Cardiac muscle cell (in vitro differentiated cells and primary cell): Measurements from ENCODE around the gene NUDT14. TPM values are rescaled to one million over a fixed set of nuclear protein-coding genes. Genes with fewer than 3 reads are reported as not detected.

Source experiments
- DNase-seq, 2 donors: peaks; one replicate each; pipeline versions ENCODE4 v3.0.0 to v3.0.0-alpha.2; 2010 to 2017; ENCODE audit warnings: low read depth in 1 of 2, low spot score in 1 of 2
- H3K27ac ChIP-seq: fragments of 200-600 bp; sonication (generic); 2 replicates; pipeline ENCODE4 v1.5.1; 2016
- H3K27me3 ChIP-seq: fragments of 200-600 bp; sonication (generic); 2 replicates; pipeline ENCODE4 v1.6.0; 2016; ENCODE audit warnings: control low read depth
- H3K36me3 ChIP-seq: fragments of 200-600 bp; sonication (generic); 2 replicates; pipeline ENCODE4 v1.5.1; 2016; ENCODE audit warnings: control low read depth
- H3K4me1 ChIP-seq: fragments of 200-600 bp; sonication (generic); 2 replicates; pipeline ENCODE4 v1.8.1; 2017; ENCODE audit warnings: low read depth, mild to moderate bottlenecking, mixed run types
- H3K4me3 ChIP-seq: fragments of 200-600 bp; sonication (generic); 2 replicates; pipeline ENCODE4 v1.5.1; 2016; ENCODE audit warnings: mild to moderate bottlenecking
- H3K9me3 ChIP-seq: fragments of 200-600 bp; sonication (generic); 2 replicates; pipeline ENCODE4 v1.5.1; 2017; ENCODE audit warnings: low read depth, mild to moderate bottlenecking, control low read depth
- polyA plus RNA-seq: library from polyadenylated mRNA; unstranded; fragments of >200 nt; fragmentation: Nextera tagmentation; extraction: Ambion mirVana; gene quantifications from 2 replicates; pipeline ENCODE4 v1.2.1, GENCODE V29; 2016
- total RNA-seq: library from RNA; depleted of rRNA; stranded (reverse); fragments of >200 nt; gene quantifications from 2 replicates; pipeline ENCODE4 v1.2.3, GENCODE V29; 2016
- TF ChIP-seq, protein P1 (sequence below): IDR thresholded peaks from 2 replicates; pipeline ENCODE4 v1.5.1; 2012; ENCODE audit warnings: low read depth, mild to moderate bottlenecking, low read length

NUDT14 gene
- total and polyA plus RNA-seq, 2 experiments from 2014 or later = 41.3 to 64.3 TPM

GRCh38 chr14:105150368-105151083 is 30.6 kb downstream of the NUDT14 start:
- Histone ChIP-seq H3K4me3 (no peak overlapping the region), H3K36me3 (no peaks in the 10 kb centered on the region), H3K4me1 (peaks cover 9% of the 10 kb centered on the region), H3K9me3 (no peaks in the 10 kb centered on the region), H3K27ac (no peak overlapping the region), H3K27me3 (no peaks in the 10 kb centered on the region)
- DNase-seq = no peak
- TF ChIP-seq, protein P1, sequence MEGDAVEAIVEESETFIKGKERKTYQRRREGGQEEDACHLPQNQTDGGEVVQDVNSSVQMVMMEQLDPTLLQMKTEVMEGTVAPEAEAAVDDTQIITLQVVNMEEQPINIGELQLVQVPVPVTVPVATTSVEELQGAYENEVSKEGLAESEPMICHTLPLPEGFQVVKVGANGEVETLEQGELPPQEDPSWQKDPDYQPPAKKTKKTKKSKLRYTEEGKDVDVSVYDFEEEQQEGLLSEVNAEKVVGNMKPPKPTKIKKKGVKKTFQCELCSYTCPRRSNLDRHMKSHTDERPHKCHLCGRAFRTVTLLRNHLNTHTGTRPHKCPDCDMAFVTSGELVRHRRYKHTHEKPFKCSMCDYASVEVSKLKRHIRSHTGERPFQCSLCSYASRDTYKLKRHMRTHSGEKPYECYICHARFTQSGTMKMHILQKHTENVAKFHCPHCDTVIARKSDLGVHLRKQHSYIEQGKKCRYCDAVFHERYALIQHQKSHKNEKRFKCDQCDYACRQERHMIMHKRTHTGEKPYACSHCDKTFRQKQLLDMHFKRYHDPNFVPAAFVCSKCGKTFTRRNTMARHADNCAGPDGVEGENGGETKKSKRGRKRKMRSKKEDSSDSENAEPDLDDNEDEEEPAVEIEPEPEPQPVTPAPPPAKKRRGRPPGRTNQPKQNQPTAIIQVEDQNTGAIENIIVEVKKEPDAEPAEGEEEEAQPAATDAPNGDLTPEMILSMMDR = no peak

DNA sequence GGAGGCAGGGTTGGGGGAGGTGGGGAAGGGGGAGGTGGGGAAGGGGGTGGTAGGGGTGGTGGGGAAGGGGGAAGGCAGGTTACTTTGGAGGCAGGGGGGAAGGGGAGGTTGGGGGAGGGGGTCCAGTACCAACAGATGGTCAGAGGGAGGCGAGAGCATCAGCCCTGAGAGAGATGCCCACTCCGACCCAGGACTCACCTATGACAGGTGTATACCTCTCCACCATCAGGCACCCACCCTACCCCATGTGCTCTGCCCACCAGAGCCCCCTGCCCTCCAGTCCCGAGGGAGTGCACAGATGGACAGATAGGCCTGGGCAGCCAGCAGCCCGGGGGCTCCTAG is 31.1 kb downstream of the NUDT14 start:
- no peak overlapping the region for H3K4me3 ChIP-seq
- no peaks in the 10 kb centered on the region for H3K9me3 ChIP-seq
- no peaks in the 10 kb centered on the region for H3K36me3 ChIP-seq
- peaks cover 9% of the 10 kb centered on the region for H3K4me1 ChIP-seq
- no peaks in the 10 kb centered on the region for H3K27me3 ChIP-seq
- no peak for DNase-seq
- H3K27ac ChIP-seq = no peak overlapping the region
- TF ChIP-seq, protein P1 = no peak

- Histone ChIP-seq H3K27ac (no peak overlapping the region), H3K27me3 (no peaks in the 10 kb centered on the region), H3K9me3 (no peaks in the 10 kb centered on the region), H3K4me3 (no peak overlapping the region), H3K4me1 (peaks cover 9% of the 10 kb centered on the region), H3K36me3 (no peaks in the 10 kb centered on the region)
- TF ChIP-seq, protein P1 = no peak
- no peak for DNase-seq
Measured at GRCh38 chr14:105149146-105149781, 31.8 kb downstream of the NUDT14 start.

GRCh38 chr14:105148604-105149145 is 32.4 kb downstream of the NUDT14 start:
- no peaks in the 10 kb centered on the region for H3K27me3 ChIP-seq
- H3K4me3 ChIP-seq = no peak overlapping the region
- H3K36me3 ChIP-seq = no peaks in the 10 kb centered on the region
- TF ChIP-seq, protein P1 = no peak
- no peak for DNase-seq
- H3K27ac ChIP-seq = no peak overlapping the region
- peaks cover 9% of the 10 kb centered on the region for H3K4me1 ChIP-seq
- H3K9me3 ChIP-seq = no peaks in the 10 kb centered on the region

DNA sequence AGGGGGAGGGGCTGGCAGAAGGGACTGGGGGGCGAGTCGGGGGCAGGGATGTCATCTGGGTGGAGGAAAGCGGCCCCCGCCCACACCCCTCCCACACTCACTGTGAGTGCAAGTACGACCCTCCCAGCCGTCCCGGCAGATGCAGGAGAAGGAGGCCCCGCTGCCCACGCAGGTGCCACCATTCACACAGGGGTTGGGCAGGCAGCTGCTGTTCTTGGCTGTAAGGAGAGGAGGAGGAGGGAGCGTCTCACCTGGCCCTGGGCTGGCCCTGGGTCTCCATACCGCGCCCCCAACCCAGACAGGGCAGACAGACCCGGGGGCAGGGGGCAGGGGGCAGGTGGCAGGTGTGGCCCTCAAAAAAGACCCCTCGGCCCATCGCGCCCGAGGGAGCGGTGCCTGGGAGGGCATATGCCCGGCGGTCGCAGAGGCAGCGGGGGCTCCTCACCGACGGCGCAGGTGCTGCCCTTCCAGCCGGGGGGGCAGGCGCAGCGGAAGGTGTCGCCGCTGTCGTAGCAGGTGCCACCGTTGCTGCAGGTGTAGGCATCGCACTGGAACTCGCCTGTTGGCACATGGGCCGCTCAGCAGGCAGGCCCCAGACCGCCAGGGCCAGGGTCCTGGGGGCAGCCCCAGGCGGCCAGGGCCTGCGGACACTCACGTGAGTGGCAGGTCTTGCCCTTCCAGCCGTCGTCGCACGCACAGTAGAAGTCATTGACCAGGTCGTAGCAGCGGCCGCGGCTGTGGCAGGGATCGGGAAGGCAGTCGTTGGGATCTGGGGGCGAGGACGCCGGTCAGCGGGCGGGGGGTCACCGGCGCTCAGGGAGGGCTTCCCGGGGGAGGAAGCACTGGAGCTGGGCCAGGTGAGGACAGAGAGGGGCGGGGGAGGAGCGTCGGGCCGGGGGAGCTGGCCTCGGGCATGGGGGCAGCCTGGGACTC is 33.2 kb downstream of the NUDT14 start:
- Histone ChIP-seq H3K4me3 (no peak overlapping the region), H3K27me3 (no peaks in the 10 kb centered on the region), H3K36me3 (no peaks in the 10 kb centered on the region), H3K9me3 (no peaks in the 10 kb centered on the region), H3K27ac (no peak overlapping the region), H3K4me1 (peaks cover 9% of the 10 kb centered on the region)
- TF ChIP-seq, protein P1 = no peak
- DNase-seq = no peak
